ENCODE results near the gene GRM8. TPM values are rescaled to one million over a fixed set of nuclear protein-coding genes. Genes with fewer than 3 reads are reported as not detected.
"Not testable (repeated sequence)": the region's sequence is repeated elsewhere in the genome, so short reads cannot be mapped to it uniquely, and the experiment has no call there.

The GRM8 gene
- total RNA-seq, 1 donor from 2014 or later, result not detected

- no peak for DNase-seq
Measured at GRCh38 chr7:127021857-127022256, 230.9 kb downstream of the GRM8 start.

- no peak for DNase-seq
Measured at GRCh38 chr7:127021019-127021738, 231.6 kb downstream of the GRM8 start.

GRCh38 chr7:127018889-127019288, 233.9 kb downstream of the GRM8 start:
- DNase-seq, result no peak

- no peak for DNase-seq
Measured at GRCh38 chr7:127017196-127017595, 235.5 kb downstream of the GRM8 start.

- DNase-seq, result no peak
Measured at GRCh38 chr7:127000725-127001124, 252.0 kb downstream of the GRM8 start.

- DNase-seq, result no peak
Measured at GRCh38 chr7:126996659-126997058, 256.1 kb downstream of the GRM8 start.

GRCh38 chr7:126993626-126994213, 259.0 kb downstream of the GRM8 start:
- no peak for DNase-seq

GRCh38 chr7:126988022-126988421, 264.7 kb downstream of the GRM8 start:
- DNase-seq, result no peak

GRCh38 chr7:126979722-126980121, 273.0 kb downstream of the GRM8 start:
- DNase-seq, result no peak

GRCh38 chr7:126978865-126979264, 273.9 kb downstream of the GRM8 start:
- DNase-seq, result no peak

GRCh38 chr7:126973066-126973465, 279.7 kb downstream of the GRM8 start:
- DNase-seq, result no peak

GRCh38 chr7:126972571-126972970, 280.2 kb downstream of the GRM8 start:
- no peak for DNase-seq

GRCh38 chr7:126959649-126960048, 293.1 kb downstream of the GRM8 start:
- DNase-seq, result no peak

- DNase-seq, result no peak
Measured at GRCh38 chr7:126958367-126958766, 294.4 kb downstream of the GRM8 start.

- no peak for DNase-seq
Measured at GRCh38 chr7:126957443-126957842, 295.3 kb downstream of the GRM8 start.

GRCh38 chr7:126953461-126953860, 299.3 kb downstream of the GRM8 start:
- no peak for DNase-seq

GRCh38 chr7:126948664-126949063, 304.1 kb downstream of the GRM8 start:
- no peak for DNase-seq

GRCh38 chr7:126940723-126941307, 311.9 kb downstream of the GRM8 start:
- DNase-seq, result no peak

- DNase-seq, result no peak
Measured at GRCh38 chr7:126937171-126937570, 315.6 kb downstream of the GRM8 start.

GRCh38 chr7:126931581-126931980, 321.2 kb downstream of the GRM8 start:
- no peak for DNase-seq

GRCh38 chr7:126930166-126930565, 322.6 kb downstream of the GRM8 start:
- DNase-seq, result no peak

- no peak for DNase-seq
Measured at GRCh38 chr7:126924477-126924876, 328.3 kb downstream of the GRM8 start.

- DNase-seq, result not testable (repeated sequence)
Measured at GRCh38 chr7:126911627-126912026, 341.1 kb downstream of the GRM8 start.

- DNase-seq, result not testable (repeated sequence)
Measured at GRCh38 chr7:126908564-126908963, 344.2 kb downstream of the GRM8 start.

All from dermis blood vessel endothelial cell (primary cell).